ENCODE measurements around the gene ZNF581.

Gene ZNF581

GRCh38 chr19:55649268-55650125 lies 6.0 kb downstream of the ZNF581 start:
- H3K4me3 ChIP-seq (ENCODE audit: low read depth, low read length), result peak overlapping the region; percentile 80

GRCh38 chr19:55650126-55650557 lies 6.7 kb downstream of the ZNF581 start:
- H3K4me3 ChIP-seq (ENCODE audit: low read depth, low read length), result no peak overlapping the region
- no peak for DNase-seq (ENCODE audit: low read depth)
- TF ChIP-seq CTCF (IDR thresholded peaks at IDR 0.05; ENCODE audit: insufficient read depth, low read depth, low read length, missing control alignments), result no peak

More at GRCh38 chr19:55649268-55650125, 6.0 kb downstream of the ZNF581 start:
- DNase-seq (ENCODE audit: low read depth), result no peak
- no peak for TF ChIP-seq CTCF (IDR thresholded peaks at IDR 0.05; ENCODE audit: insufficient read depth, low read depth, low read length, missing control alignments)

- DNase-seq (ENCODE audit: low read depth), result no peak
- TF ChIP-seq CTCF (IDR thresholded peaks at IDR 0.05; ENCODE audit: insufficient read depth, low read depth, low read length, missing control alignments), result no peak
- no peak overlapping the region for H3K4me3 ChIP-seq (ENCODE audit: low read depth, low read length)
Measured at GRCh38 chr19:55650602-55651230, 7.3 kb downstream of the ZNF581 start.

- no peak for DNase-seq (ENCODE audit: low read depth)
- H3K4me3 ChIP-seq (ENCODE audit: low read depth, low read length), result no peak overlapping the region
Measured at GRCh38 chr19:55651236-55651635, 7.8 kb downstream of the ZNF581 start.

GRCh38 chr19:55652311-55653128 lies 9.1 kb downstream of the ZNF581 start:
- no peak for DNase-seq (ENCODE audit: low read depth)
- H3K4me3 ChIP-seq (ENCODE audit: low read depth, low read length), result no peak overlapping the region; the same call in 1 of the 2 replicates
- no peak for TF ChIP-seq CTCF (IDR thresholded peaks at IDR 0.05; ENCODE audit: insufficient read depth, low read depth, low read length, missing control alignments)

More at GRCh38 chr19:55651236-55651635, 7.8 kb downstream of the ZNF581 start:
- no peak for TF ChIP-seq CTCF (IDR thresholded peaks at IDR 0.05; ENCODE audit: insufficient read depth, low read depth, low read length, missing control alignments)

GRCh38 chr19:55653651-55654322 lies 10.3 kb downstream of the ZNF581 start:
- TF ChIP-seq CTCF (IDR thresholded peaks at IDR 0.05; ENCODE audit: insufficient read depth, low read depth, low read length, missing control alignments), result peak; percentile 100
- H3K4me3 ChIP-seq (ENCODE audit: low read depth, low read length), result peak overlapping the region; percentile 82
- DNase-seq (ENCODE audit: low read depth), result peak; percentile 99

Measured in GM12865 (cell line).